Upper lobe of right lung (tissue), 1 donor: ENCODE results near the gene TNFAIP2. TPM values are rescaled to one million over a fixed set of nuclear protein-coding genes. Genes with fewer than 3 reads are reported as not detected.

Experiments
- ATAC-seq: fragments of 200-7000 bp; cut with Tn5 transposase; one replicate; pipeline ENCODE4 v1.9.1; 2020; ENCODE audit warnings: mild to moderate bottlenecking, moderate library complexity
- DNase-seq: peaks from one replicate; pipeline ENCODE4 v3.0.0-alpha.2; 2020
- H3K27ac ChIP-seq: fragments of 200-600 bp; one replicate; pipeline ENCODE4 v1.8.0; 2022
- H3K27me3 ChIP-seq: fragments of 200-600 bp; one replicate; pipeline ENCODE4 v1.8.0; 2022; ENCODE audit warnings: mild to moderate bottlenecking
- H3K36me3 ChIP-seq: fragments of 200-600 bp; one replicate; pipeline ENCODE4 v1.8.0; 2022
- H3K4me1 ChIP-seq: fragments of 200-600 bp; one replicate; pipeline ENCODE4 v1.8.0; 2022
- H3K4me3 ChIP-seq: fragments of 200-600 bp; one replicate; pipeline ENCODE4 v1.8.0; 2022; ENCODE audit warnings: mild to moderate bottlenecking
- H3K9me3 ChIP-seq: fragments of 200-600 bp; one replicate; pipeline ENCODE4 v1.8.0; 2022
- CTCF ChIP-seq: fragments of 200-600 bp; IDR thresholded peaks from one replicate; pipeline ENCODE4 v1.8.0; 2022; ENCODE audit warnings: antibody characterized with exemption
- intact Hi-C: fragments of 100-400 bp; cut with DNase I; formaldehyde crosslinking; loops from one replicate; pipeline ENCODE4 v1.11.0; 2022
- total RNA-seq: library from RNA; stranded (reverse); fragmentation: NEBNext Ultra II Directional; extraction: Animal tissue kit (Norgen Biotek cat#: 25700); gene quantifications from one replicate; pipeline ENCODE4 v1.2.1, GENCODE V29; 2021
- donor health status: DM: no; HTN: yes; CAD: no; lungs with severe emphysema.

TNFAIP2 gene
- total RNA-seq, 1 donor from 2014 or later: 158 TPM

GRCh38 chr14:103078860-103079587 is 44.2 kb upstream of the TNFAIP2 start:
- ATAC-seq (no peak), DNase-seq (no peak)
- H3K4me1 ChIP-seq: peaks cover 9% of the 10 kb centered on the region
- no peak for TF ChIP-seq CTCF
- H3K9me3 ChIP-seq: no peaks in the 10 kb centered on the region
- intact Hi-C loops: no loop called here
- no peak overlapping the region for H3K4me3 ChIP-seq
- H3K36me3 ChIP-seq: no peaks in the 10 kb centered on the region
- H3K27me3 ChIP-seq: peaks cover 2% of the 10 kb centered on the region
- no peak overlapping the region for H3K27ac ChIP-seq

GRCh38 chr14:103081951-103082350 is 41.3 kb upstream of the TNFAIP2 start:
- intact Hi-C loops: loop anchor here (10.0 kb wide), 1 partner anchor 203 kb away; no protein-coding TSS in a partner anchor
- Histone ChIP-seq H3K4me3 (no peak overlapping the region), H3K4me1 (no peaks in the 10 kb centered on the region), H3K27me3 (peaks cover 23% of the 10 kb centered on the region), H3K36me3 (no peaks in the 10 kb centered on the region), H3K9me3 (no peaks in the 10 kb centered on the region), H3K27ac (no peak overlapping the region)
- DNase-seq: no peak
- TF ChIP-seq CTCF: no peak
- ATAC-seq: no peak

GRCh38 chr14:103084021-103084919 is 39.0 kb upstream of the TNFAIP2 start, which contains the start of gene LBHD2:
LBHD2 (plus strand) TSS chr14:103084210; CDS start chr14:103086013, 1,803 bp downstream.
- no peak within 1 kb of the TSS for H3K4me3 ChIP-seq

DNA sequence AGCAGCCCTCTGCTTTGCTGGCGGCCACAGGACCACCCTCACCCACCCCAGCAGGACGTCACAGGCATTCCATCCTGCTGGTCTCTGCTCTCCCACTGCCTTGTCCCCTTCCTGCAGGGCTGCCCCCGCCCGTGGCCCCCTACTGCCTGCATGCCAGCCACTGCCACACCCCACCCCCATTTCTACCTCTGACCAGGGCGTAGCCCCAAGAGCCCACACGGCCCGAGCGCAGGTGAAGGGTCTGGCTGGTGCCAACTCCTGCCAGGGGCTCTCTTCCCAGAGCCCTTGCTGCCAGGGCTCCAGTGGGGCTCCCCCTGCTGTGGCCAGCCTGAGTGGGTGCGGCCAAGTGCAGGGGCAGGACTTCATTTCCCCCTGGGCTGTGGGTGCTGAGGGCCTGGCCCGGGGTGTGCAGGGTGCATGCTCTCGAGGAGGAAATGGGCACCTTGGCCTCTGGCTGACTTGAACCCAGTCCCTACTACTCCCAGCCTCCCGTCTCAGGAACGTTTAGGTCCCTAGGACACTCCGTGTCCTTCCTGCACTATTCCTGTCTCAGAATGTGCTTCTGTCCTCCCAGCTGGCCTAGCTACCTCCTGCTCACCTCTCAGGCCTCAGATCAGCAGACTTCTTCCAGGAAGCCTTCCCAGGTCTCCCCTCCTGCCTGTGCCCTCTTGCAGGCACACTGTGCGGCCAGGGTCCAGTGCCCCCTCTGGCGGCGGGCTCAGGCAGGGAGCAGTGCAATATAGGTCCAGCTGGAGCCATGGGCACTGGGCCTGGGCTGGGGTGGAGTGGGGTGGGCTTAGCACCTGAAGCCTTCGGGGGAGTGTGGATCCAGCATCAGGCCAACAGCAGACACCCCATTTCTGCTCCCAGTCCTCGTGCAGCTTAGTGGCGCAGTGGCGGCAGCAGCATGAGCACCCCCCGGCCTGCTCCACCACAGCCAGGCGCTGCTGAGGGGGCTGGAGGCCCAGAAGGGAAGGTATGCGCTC is 37.9 kb upstream of the TNFAIP2 start:
- no peaks in the 10 kb centered on the region for H3K4me1 ChIP-seq
- peaks cover 28% of the 10 kb centered on the region for H3K27me3 ChIP-seq
- ATAC-seq: no peak
- no peaks in the 10 kb centered on the region for H3K9me3 ChIP-seq
- intact Hi-C loops: loop anchor here (10.0 kb wide), 1 partner anchor 199 kb away; no protein-coding TSS in a partner anchor
- no peak overlapping the region for H3K4me3 ChIP-seq
- no peak for TF ChIP-seq CTCF
- H3K27ac ChIP-seq: no peak overlapping the region
- H3K36me3 ChIP-seq: no peaks in the 10 kb centered on the region
- DNase-seq: no peak

More at GRCh38 chr14:103084021-103084919, 39.0 kb upstream of the TNFAIP2 start, which contains the start of gene LBHD2:
- ATAC-seq (peak; percentile 23), DNase-seq (no peak)
- intact Hi-C loops: loop anchor here (10.0 kb wide), 1 partner anchor 201 kb away; no protein-coding TSS in a partner anchor
- H3K27me3 ChIP-seq: peaks cover 28% of the 10 kb centered on the region
- H3K36me3 ChIP-seq: no peaks in the 10 kb centered on the region
- H3K9me3 ChIP-seq: no peaks in the 10 kb centered on the region
- TF ChIP-seq CTCF: no peak
- H3K4me1 ChIP-seq: no peaks in the 10 kb centered on the region
- no peak within 1 kb of the TSS for H3K27ac ChIP-seq
